Measurements from ENCODE around the gene SF3B1.

GRCh38 chr2:197461057-197461456 lies 26.2 kb upstream of the SF3B1 start:
- no peak for TF ChIP-seq CTCF (IDR thresholded peaks at IDR 0.05; ENCODE audit: insufficient read depth, low read depth, low read length)
- TF ChIP-seq EZH2 (IDR thresholded peaks at IDR 0.05; ENCODE audit: insufficient read depth, low read length), result no peak

Data from astrocyte (in vitro differentiated cells and primary cell).